Effector memory CD4-positive, alpha-beta T cell (primary cell): Measurements from ENCODE around the gene ISL2.

Experiments
- DNase-seq, 3 donors: peaks; one replicate each; pipeline ENCODE4 v3.0.0-alpha.2; 2020
- H3K27ac ChIP-seq: 2 replicates; pipeline ENCODE4 v1.7.0; 2013; ENCODE audit warnings: mild to moderate bottlenecking, low read length, moderate library complexity; ENCODE audit not compliant: insufficient read depth, poor library complexity, severe bottlenecking
- H3K27me3 ChIP-seq: replicated peaks from 2 replicates; pipeline ENCODE4 v1.7.0; 2013; ENCODE audit warnings: mild to moderate bottlenecking, low read length; ENCODE audit not compliant: insufficient read depth, control insufficient read depth, poor library complexity, severe bottlenecking
- H3K36me3 ChIP-seq: 2 replicates; pipeline ENCODE4 v1.7.0; 2013; ENCODE audit warnings: mild to moderate bottlenecking, low read length, moderate library complexity; ENCODE audit not compliant: control insufficient read depth, insufficient read depth
- H3K4me1 ChIP-seq: 2 replicates; pipeline ENCODE4 v1.7.0; 2013; ENCODE audit warnings: low read length, mild to moderate bottlenecking; ENCODE audit not compliant: control insufficient read depth, insufficient read depth, poor library complexity, severe bottlenecking
- H3K4me3 ChIP-seq: 2 replicates; pipeline ENCODE4 v1.7.0; 2013; ENCODE audit warnings: low read length, low read depth, mild to moderate bottlenecking; ENCODE audit not compliant: insufficient read depth, poor library complexity, severe bottlenecking
- H3K9me3 ChIP-seq: 2 replicates; pipeline ENCODE4 v1.7.0; 2013; ENCODE audit warnings: mild to moderate bottlenecking, low read length, moderate library complexity; ENCODE audit not compliant: control insufficient read depth

The ISL2 gene

GRCh38 chr15:76349301-76350070 is 12.9 kb downstream of the ISL2 start:
- no peak overlapping the region for H3K27ac ChIP-seq
- H3K4me1 ChIP-seq: peaks cover 16% of the 10 kb centered on the region
- no peaks in the 10 kb centered on the region for H3K36me3 ChIP-seq
- H3K9me3 ChIP-seq: no peaks in the 10 kb centered on the region
- no peak for DNase-seq
- peaks cover 31% of the 10 kb centered on the region for H3K27me3 ChIP-seq
- no peak overlapping the region for H3K4me3 ChIP-seq

GRCh38 chr15:76353023-76353577 is 16.5 kb downstream of the ISL2 start:
- DNase-seq: no peak
- Histone ChIP-seq H3K27me3 (no peaks in the 10 kb centered on the region), H3K9me3 (no peaks in the 10 kb centered on the region), H3K4me3 (no peak overlapping the region), H3K27ac (no peak overlapping the region), H3K36me3 (no peaks in the 10 kb centered on the region), H3K4me1 (no peaks in the 10 kb centered on the region)

GRCh38 chr15:76353903-76354302 is 17.3 kb downstream of the ISL2 start:
- DNase-seq: no peak
- Histone ChIP-seq H3K9me3 (no peaks in the 10 kb centered on the region), H3K27ac (no peak overlapping the region), H3K4me1 (no peaks in the 10 kb centered on the region), H3K36me3 (no peaks in the 10 kb centered on the region), H3K4me3 (no peak overlapping the region), H3K27me3 (no peaks in the 10 kb centered on the region)

- Histone ChIP-seq H3K4me3 (no peak overlapping the region), H3K27ac (no peak overlapping the region), H3K4me1 (no peaks in the 10 kb centered on the region), H3K36me3 (no peaks in the 10 kb centered on the region), H3K9me3 (no peaks in the 10 kb centered on the region), H3K27me3 (no peaks in the 10 kb centered on the region)
- no peak for DNase-seq
These were observed 18.4 kb downstream of the ISL2 start for GRCh38 chr15:76354823-76355440.

GRCh38 chr15:76358453-76358852 is 21.9 kb downstream of the ISL2 start:
- DNase-seq: no peak
- Histone ChIP-seq H3K9me3 (no peaks in the 10 kb centered on the region), H3K36me3 (no peaks in the 10 kb centered on the region), H3K4me3 (no peak overlapping the region), H3K4me1 (no peaks in the 10 kb centered on the region), H3K27me3 (no peaks in the 10 kb centered on the region), H3K27ac (no peak overlapping the region)

GRCh38 chr15:76359152-76359551 is 22.6 kb downstream of the ISL2 start:
- Histone ChIP-seq H3K36me3 (no peaks in the 10 kb centered on the region), H3K27me3 (no peaks in the 10 kb centered on the region), H3K4me3 (no peak overlapping the region), H3K27ac (no peak overlapping the region), H3K9me3 (no peaks in the 10 kb centered on the region), H3K4me1 (no peaks in the 10 kb centered on the region)
- no peak for DNase-seq

GRCh38 chr15:76360416-76360815 is 23.8 kb downstream of the ISL2 start:
- Histone ChIP-seq H3K27ac (no peak overlapping the region), H3K9me3 (no peaks in the 10 kb centered on the region), H3K36me3 (no peaks in the 10 kb centered on the region), H3K4me3 (no peak overlapping the region), H3K27me3 (no peaks in the 10 kb centered on the region), H3K4me1 (no peaks in the 10 kb centered on the region)
- no peak for DNase-seq

- no peaks in the 10 kb centered on the region for H3K4me1 ChIP-seq
- DNase-seq: no peak
- H3K27me3 ChIP-seq: no peaks in the 10 kb centered on the region
- H3K36me3 ChIP-seq: no peaks in the 10 kb centered on the region
- no peak overlapping the region for H3K27ac ChIP-seq
- no peak overlapping the region for H3K4me3 ChIP-seq
- H3K9me3 ChIP-seq: no peaks in the 10 kb centered on the region
These were observed 26.7 kb downstream of the ISL2 start for GRCh38 chr15:76363251-76363650.

GRCh38 chr15:76366714-76367113 is 30.1 kb downstream of the ISL2 start:
- H3K4me3 ChIP-seq: no peak overlapping the region
- DNase-seq: no peak
- H3K4me1 ChIP-seq: no peaks in the 10 kb centered on the region
- no peak overlapping the region for H3K27ac ChIP-seq
- no peaks in the 10 kb centered on the region for H3K9me3 ChIP-seq
- no peaks in the 10 kb centered on the region for H3K36me3 ChIP-seq
- no peaks in the 10 kb centered on the region for H3K27me3 ChIP-seq

GRCh38 chr15:76368122-76368621 is 31.6 kb downstream of the ISL2 start:
- Histone ChIP-seq H3K27ac (no peak overlapping the region), H3K9me3 (no peaks in the 10 kb centered on the region), H3K27me3 (no peaks in the 10 kb centered on the region), H3K4me1 (no peaks in the 10 kb centered on the region), H3K4me3 (no peak overlapping the region), H3K36me3 (peaks cover 5% of the 10 kb centered on the region)
- no peak for DNase-seq
